GM12878 (cell line): ENCODE results near the gene CLEC18A. TPM values are rescaled to one million over a fixed set of nuclear protein-coding genes. Genes with fewer than 3 reads are reported as not detected.

Experiments
- ATAC-seq: fragments of 200-7000 bp; cut with Tn5 transposase; 3 replicates; pipeline ENCODE4 v1.9.1; 2020; ENCODE audit warnings: mild to moderate bottlenecking, moderate library complexity
- BruUV-seq: library from RNA; stranded (reverse); fragments of 400-500 nt; replicated peaks from 2 replicates; lab custom pipeline; 2021; lab: Mats Ljungman, UMichigan
- CTCF ChIA-PET: fragments of 300-600 bp; sonication (Branson Sonifier 250); formaldehyde crosslinking; extraction: SDS; loops from one replicate; lab custom pipeline; 2021; ENCODE audit warnings: inconsistent platforms; lab: Yijun Ruan, JAX
- POLR2A ChIA-PET: fragments of 350-600 bp; formaldehyde crosslinking; extraction: SDS; loops from one replicate; lab custom pipeline; 2021; ENCODE audit warnings: inconsistent platforms; lab: Charles Lee
- RAD21 ChIA-PET: fragments of 300-600 bp; sonication (Branson Sonifier 250); formaldehyde crosslinking; loops from one replicate; lab custom pipeline; 2023; ENCODE audit warnings: antibody characterized with exemption; ENCODE audit not compliant: unreplicated experiment; lab: Charles Lee
- SMC1A ChIA-PET: fragments of 300-600 bp; sonication (Branson Sonifier 250); formaldehyde crosslinking; loops from one replicate; lab custom pipeline; 2023; ENCODE audit not compliant: unreplicated experiment, uncharacterized antibody; lab: Charles Lee
- DNase-seq: peaks from one replicate; pipeline ENCODE4 v3.0.0-alpha.2; 2011; ENCODE audit warnings: low read depth, low spot score
- FAIRE-seq: peaks from 3 replicates; lab custom pipeline; 2011; peaks lifted over from hg19 to GRCh38; lab: Jason Lieb, UNC
- H2AFZ ChIP-seq: 2 replicates; pipeline ENCODE4 v1.6.0; 2011; ENCODE audit warnings: low read depth, low read length, control low read depth; ENCODE audit not compliant: control insufficient read depth
- H3K27ac ChIP-seq: 2 replicates; pipeline ENCODE4 v1.5.1; 2011; ENCODE audit warnings: control low read depth; ENCODE audit not compliant: control insufficient read depth, insufficient read depth
- H3K27me3 ChIP-seq, 2 experiments: replicated peaks in 1 of 2; 2 replicates each; pipeline versions ENCODE4 v1.6.0 to v1.6.1; 2011; ENCODE audit warnings: low read length in 1 of 2; ENCODE audit not compliant: control insufficient read depth in 2 of 2, insufficient read depth in 2 of 2
- H3K36me3 ChIP-seq, 2 experiments: 2 replicates each; pipeline ENCODE4 v1.5.1; 2011; ENCODE audit warnings: low read length in 1 of 2; ENCODE audit not compliant: control insufficient read depth in 2 of 2, insufficient read depth in 2 of 2
- H3K4me1 ChIP-seq: 2 replicates; pipeline ENCODE4 v1.6.1; 2011; ENCODE audit warnings: mild to moderate bottlenecking, low read length, moderate library complexity, mixed read lengths; ENCODE audit not compliant: control insufficient read depth, insufficient read depth
- H3K4me2 ChIP-seq: 2 replicates; pipeline ENCODE4 v1.6.0; 2011; ENCODE audit warnings: control low read depth; ENCODE audit not compliant: control insufficient read depth, insufficient read depth
- H3K4me3 ChIP-seq: fragments of 200-600 bp; sonication (generic); 2 replicates; pipeline ENCODE4 v1.5.1; 2016
- H3K79me2 ChIP-seq: 2 replicates; pipeline ENCODE4 v1.6.0; 2011; ENCODE audit warnings: low read length; ENCODE audit not compliant: control insufficient read depth, insufficient read depth
- H3K9ac ChIP-seq: 2 replicates; pipeline ENCODE4 v1.8.0; 2011; ENCODE audit warnings: low read length, control low read depth, mixed read lengths; ENCODE audit not compliant: control insufficient read depth, insufficient read depth
- H3K9me3 ChIP-seq: replicated peaks from 3 replicates; pipeline ENCODE4 v1.5.1; 2011; ENCODE audit warnings: mild to moderate bottlenecking, low read length; ENCODE audit not compliant: control insufficient read depth, insufficient read depth
- H4K20me1 ChIP-seq: 2 replicates; pipeline ENCODE4 v1.6.0; 2011; ENCODE audit not compliant: control insufficient read depth, insufficient read depth
- ASH2L ChIP-seq: fragments of 300-600, 200-600 bp; sonication (generic); IDR thresholded peaks from 2 replicates; pipeline ENCODE4 v1.6.1; 2017; ENCODE audit warnings: low read depth, mild to moderate bottlenecking, borderline replicate concordance
- CBX5 ChIP-seq: sonication (generic); IDR thresholded peaks from 2 replicates; pipeline ENCODE4 v1.6.1; 2016; ENCODE audit warnings: low read depth, moderate library complexity, mild to moderate bottlenecking, inconsistent platforms
- HDAC6 ChIP-seq: fragments of 200-600 bp; sonication (generic); IDR thresholded peaks from one replicate; pipeline ENCODE4 v1.8.0; 2017; ENCODE audit warnings: antibody characterized with exemption; ENCODE audit not compliant: unreplicated experiment
- IKZF1 ChIP-seq: fragments of 450-650 bp; conservative IDR thresholded peaks from 2 replicates; pipeline ENCODE4 v1.6.1; 2017; ENCODE audit warnings: antibody characterized with exemption, mild to moderate bottlenecking
- MXI1 ChIP-seq: fragments of 150-350 bp; IDR thresholded peaks from 2 replicates; pipeline ENCODE4 v1.6.1; 2011; ENCODE audit warnings: low read depth, mild to moderate bottlenecking, inconsistent platforms, low read length, improper control_type of control experiment
- SUZ12 ChIP-seq: fragments of 200-600 bp; sonication (generic); IDR thresholded peaks from one replicate; pipeline ENCODE4 v1.6.1; 2018; ENCODE audit warnings: antibody characterized with exemption, mild to moderate bottlenecking; ENCODE audit not compliant: unreplicated experiment
- ZSCAN29 ChIP-seq: fragments of 450-650 bp; IDR thresholded peaks from 2 replicates; pipeline ENCODE4 v1.6.1; 2017; ENCODE audit warnings: mild to moderate bottlenecking, moderate library complexity
- WGBS: methylation state at CpG from one replicate; pipeline ENCODE4 v1.1.6; 2016; ENCODE audit warnings: low lambda C conversion rate; ENCODE audit not compliant: insufficient replicate concordance, insufficient coverage; ENCODE audit errors: missing lambda C conversion rate; 5-methylcytosine and 5-hydroxymethylcytosine counted together
- in situ Hi-C: fragments of 300-500 bp; cut with MboI; formaldehyde crosslinking; loops from 9 replicates; pipeline ENCODE4 v1.14.3; 2018; ENCODE audit warnings: mixed read lengths
- intact Hi-C: fragments of 100-400 bp; cut with micrococcal nuclease; formaldehyde crosslinking; loops from one replicate; pipeline ENCODE4 v1.14.2; 2022; ENCODE audit not compliant: unreplicated experiment
- polyA plus RNA-seq, 11 experiments: library from polyadenylated mRNA; depleted of rRNA in 4 of 11; unstranded in 6 of 11; stranded (reverse) in 5 of 11; fragments of >200 nt; fragmentation: Nextera tagmentation in 4 of 11; fragmentation: Illumina TruSeq in 1 of 11; extraction: Ambion mirVana in 4 of 11; extraction: Trizol in 1 of 11; gene quantifications; 1 replicate in 1 of 11; 2 replicates in 10 of 11; pipeline versions ENCODE4 v1.2.1 to v1.2.3, GENCODE V29; 2011 to 2016; ENCODE audit warnings: inconsistent platforms in 2 of 11, missing spikeins in 2 of 11, low read depth in 1 of 11
- total RNA-seq, 4 experiments: library from RNA; depleted of rRNA in 3 of 4; stranded (reverse); fragments of >200 nt in 3 of 4; fragmentation: Illumina TruSeq in 1 of 4; extraction: Trizol in 1 of 4; gene quantifications; 2 replicates each; pipeline versions ENCODE4 v1.2.1 to v1.2.3, GENCODE V29; 2013 to 2021
- TF ChIP-seq, protein P1 (sequence below): fragments of 450-650 bp; IDR thresholded peaks from 2 replicates; pipeline ENCODE4 v1.6.1; 2017; ENCODE audit warnings: borderline replicate concordance
- TF ChIP-seq, protein P2 (sequence below): IDR thresholded peaks from 2 replicates; pipeline ENCODE4 v1.6.1; 2012; ENCODE audit warnings: low read depth, low read length, improper control_type of control experiment
- TF ChIP-seq, protein P3 (sequence below): fragments of 450-650 bp; IDR thresholded peaks from 2 replicates; pipeline ENCODE4 v1.6.1; 2017; ENCODE audit warnings: low read depth, mild to moderate bottlenecking, moderate library complexity

CLEC18A gene
- total and polyA plus RNA-seq, 10 of the 15 experiments (the other 5 are each of a cell fraction or from before 2014, with no cell fraction given), result 0.03 to 0.26 (median 0.10) TPM; not detected in 4

DNA sequence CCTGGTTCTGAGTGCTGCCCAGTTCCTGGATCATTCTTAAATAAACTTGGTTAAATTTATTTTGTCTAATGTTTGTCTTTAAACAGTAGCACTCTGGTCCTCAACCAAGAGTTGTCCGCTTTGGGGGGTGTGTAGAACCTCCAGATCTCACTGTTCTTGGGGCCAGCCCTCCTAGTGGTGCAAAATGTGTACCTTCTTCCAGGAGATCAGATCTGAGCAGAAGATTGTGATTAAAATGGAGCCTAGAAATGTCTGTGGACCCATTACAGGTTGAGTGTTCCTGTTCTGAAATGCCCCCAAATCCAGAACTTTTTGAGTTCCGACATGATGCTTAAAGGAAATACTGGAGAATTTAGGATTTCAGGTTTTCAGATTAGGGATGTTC, 46.0 kb upstream of the CLEC18A start (continued):
- no peak for TF ChIP-seq MXI1

DNA sequence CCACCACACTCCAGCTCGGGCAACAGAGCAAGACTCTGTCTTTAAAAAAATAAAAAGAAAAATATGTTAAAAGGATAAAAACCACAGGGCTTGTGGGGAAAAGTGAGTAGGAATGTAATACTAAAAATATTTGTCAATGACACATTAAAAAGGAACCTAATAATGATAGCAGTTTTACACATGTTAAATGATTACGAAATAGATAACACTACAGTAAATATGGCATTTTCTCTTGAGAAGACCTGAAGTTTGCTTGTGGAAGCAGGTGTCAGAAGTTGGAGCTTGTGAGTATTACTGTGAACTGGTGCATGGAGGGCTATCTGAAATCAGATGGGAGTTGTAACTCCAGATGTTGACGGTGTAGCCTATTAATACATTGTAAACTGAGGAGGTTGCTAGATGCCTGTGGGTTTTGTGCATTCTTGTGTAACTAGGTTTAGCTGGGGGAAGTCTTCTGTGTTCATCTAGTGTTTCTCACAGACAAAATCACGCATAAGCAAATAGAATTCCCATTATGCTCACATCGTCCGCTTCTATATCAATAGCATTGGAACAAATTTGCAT, 44.2 kb upstream of the CLEC18A start:
- 98% methylated on average over 6 of the region's 6 CpGs for WGBS

More for the DNA sequence above, 44.2 kb upstream of the CLEC18A start:
- no TSS peak for BruUV-seq
- intact Hi-C loops (no loop called here), in situ Hi-C loops (no loop called here)
- no peak for FAIRE-seq
- Histone ChIP-seq H3K9me3 (no peaks in the 10 kb centered on the region), H3K36me3 (peaks cover 4 to 9% of the 10 kb centered on the region in 2 experiments; a peak in 3 of 4 replicates), H3K4me1 (no peaks in the 10 kb centered on the region), H2AFZ (no peak overlapping the region), H3K27me3 (no peaks in the 10 kb centered on the region), H3K79me2 (no peaks in the 10 kb centered on the region), H3K27ac (no peak overlapping the region), H3K4me2 (no peak overlapping the region), H4K20me1 (no peaks in the 10 kb centered on the region), H3K4me3 (no peak overlapping the region), H3K9ac (no peak overlapping the region)
- ChIA-PET CTCF (interaction anchor here (0.6 to 2.6 kb wide), 2 partner anchors 23 to 719 kb away, joined by 3 to 8 read pairs; no protein-coding TSS in a partner anchor), POLR2A (interaction anchor here (0.5 to 0.6 kb wide), 2 partner anchors 171 to 244 kb away, joined by 3 to 5 read pairs; no protein-coding TSS in a partner anchor), RAD21 (no interaction called here), SMC1A (no interaction called here)
- no peak for DNase-seq
- TF ChIP-seq, protein P1, sequence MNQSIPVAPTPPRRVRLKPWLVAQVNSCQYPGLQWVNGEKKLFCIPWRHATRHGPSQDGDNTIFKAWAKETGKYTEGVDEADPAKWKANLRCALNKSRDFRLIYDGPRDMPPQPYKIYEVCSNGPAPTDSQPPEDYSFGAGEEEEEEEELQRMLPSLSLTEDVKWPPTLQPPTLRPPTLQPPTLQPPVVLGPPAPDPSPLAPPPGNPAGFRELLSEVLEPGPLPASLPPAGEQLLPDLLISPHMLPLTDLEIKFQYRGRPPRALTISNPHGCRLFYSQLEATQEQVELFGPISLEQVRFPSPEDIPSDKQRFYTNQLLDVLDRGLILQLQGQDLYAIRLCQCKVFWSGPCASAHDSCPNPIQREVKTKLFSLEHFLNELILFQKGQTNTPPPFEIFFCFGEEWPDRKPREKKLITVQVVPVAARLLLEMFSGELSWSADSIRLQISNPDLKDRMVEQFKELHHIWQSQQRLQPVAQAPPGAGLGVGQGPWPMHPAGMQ, result no peak
- TF ChIP-seq CBX5 (no peak), HDAC6 (no peak), ASH2L (no peak), SUZ12 (no peak), ZSCAN29 (no peak), IKZF1 (no peak)
- TF ChIP-seq, protein P2, sequence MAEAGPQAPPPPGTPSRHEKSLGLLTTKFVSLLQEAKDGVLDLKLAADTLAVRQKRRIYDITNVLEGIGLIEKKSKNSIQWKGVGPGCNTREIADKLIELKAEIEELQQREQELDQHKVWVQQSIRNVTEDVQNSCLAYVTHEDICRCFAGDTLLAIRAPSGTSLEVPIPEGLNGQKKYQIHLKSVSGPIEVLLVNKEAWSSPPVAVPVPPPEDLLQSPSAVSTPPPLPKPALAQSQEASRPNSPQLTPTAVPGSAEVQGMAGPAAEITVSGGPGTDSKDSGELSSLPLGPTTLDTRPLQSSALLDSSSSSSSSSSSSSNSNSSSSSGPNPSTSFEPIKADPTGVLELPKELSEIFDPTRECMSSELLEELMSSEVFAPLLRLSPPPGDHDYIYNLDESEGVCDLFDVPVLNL, result no peak
- TF ChIP-seq, protein P3, sequence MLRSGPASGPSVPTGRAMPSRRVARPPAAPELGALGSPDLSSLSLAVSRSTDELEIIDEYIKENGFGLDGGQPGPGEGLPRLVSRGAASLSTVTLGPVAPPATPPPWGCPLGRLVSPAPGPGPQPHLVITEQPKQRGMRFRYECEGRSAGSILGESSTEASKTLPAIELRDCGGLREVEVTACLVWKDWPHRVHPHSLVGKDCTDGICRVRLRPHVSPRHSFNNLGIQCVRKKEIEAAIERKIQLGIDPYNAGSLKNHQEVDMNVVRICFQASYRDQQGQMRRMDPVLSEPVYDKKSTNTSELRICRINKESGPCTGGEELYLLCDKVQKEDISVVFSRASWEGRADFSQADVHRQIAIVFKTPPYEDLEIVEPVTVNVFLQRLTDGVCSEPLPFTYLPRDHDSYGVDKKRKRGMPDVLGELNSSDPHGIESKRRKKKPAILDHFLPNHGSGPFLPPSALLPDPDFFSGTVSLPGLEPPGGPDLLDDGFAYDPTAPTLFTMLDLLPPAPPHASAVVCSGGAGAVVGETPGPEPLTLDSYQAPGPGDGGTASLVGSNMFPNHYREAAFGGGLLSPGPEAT, result no peak
- no peak for ATAC-seq
